H1 (cell line): ENCODE results near the gene GNG7. TPM values are rescaled to one million over a fixed set of nuclear protein-coding genes. Genes with fewer than 3 reads are reported as not detected.
"Not testable (repeated sequence)": the region's sequence is repeated elsewhere in the genome, so short reads cannot be mapped to it uniquely, and the experiment has no call there.

Experiments
- CTCF ChIA-PET: fragments of 300-600 bp; sonication (Branson Sonifier 250); formaldehyde crosslinking; loops from one replicate; lab custom pipeline; 2021; ENCODE audit not compliant: partially characterized antibody; lab: Charles Lee
- POLR2A ChIA-PET: fragments of 300-600 bp; sonication (Branson Sonifier 250); formaldehyde crosslinking; loops from one replicate; lab custom pipeline; 2021; ENCODE audit warnings: inconsistent platforms; ENCODE audit not compliant: partially characterized antibody; lab: Charles Lee
- DNase-seq, 2 experiments: peaks; one replicate each; pipeline versions ENCODE4 v3.0.0 to v3.0.0-alpha.2; 2010 to 2022; ENCODE audit warnings: low spot score in 2 of 2, low read depth in 1 of 2, mixed read lengths in 1 of 2
- FAIRE-seq: peaks from 2 replicates; lab custom pipeline; 2011; peaks lifted over from hg19 to GRCh38; lab: Jason Lieb, UNC
- H2AFZ ChIP-seq: 2 replicates; pipeline ENCODE4 v1.8.1; 2012; ENCODE audit warnings: low read length, inconsistent platforms
- H2AK5ac ChIP-seq: 2 replicates; pipeline ENCODE4 v1.6.1; 2013; ENCODE audit warnings: low read depth, low read length
- H2BK120ac ChIP-seq: replicated peaks from 2 replicates; pipeline ENCODE3; 2013; ENCODE audit warnings: low read depth, low read length, inconsistent platforms
- H2BK12ac ChIP-seq: 2 replicates; pipeline ENCODE4 v1.6.1; 2013; ENCODE audit warnings: low read depth, low read length
- H2BK15ac ChIP-seq: 2 replicates; pipeline ENCODE4 v1.6.1; 2013; ENCODE audit warnings: low read length
- H2BK20ac ChIP-seq: 2 replicates; pipeline ENCODE4 v1.6.1; 2013; ENCODE audit warnings: low read length
- H2BK5ac ChIP-seq: 2 replicates; pipeline ENCODE4 v1.6.1; 2013; ENCODE audit warnings: low read depth, low read length
- H3K14ac ChIP-seq: 2 replicates; pipeline ENCODE4 v1.6.1; 2013; ENCODE audit warnings: inconsistent platforms; ENCODE audit not compliant: insufficient read length
- H3K18ac ChIP-seq: 2 replicates; pipeline ENCODE4 v1.6.1; 2013; ENCODE audit warnings: low read length; ENCODE audit errors: extremely low read depth
- H3K23ac ChIP-seq: 2 replicates; pipeline ENCODE4 v1.6.1; 2013; ENCODE audit warnings: inconsistent platforms; ENCODE audit not compliant: insufficient read length
- H3K23me2 ChIP-seq: 2 replicates; pipeline ENCODE4 v1.6.1; 2013; ENCODE audit warnings: low read depth, low read length
- H3K27ac ChIP-seq: 2 replicates; pipeline ENCODE4 v1.6.1; 2011; ENCODE audit warnings: low read depth, low read length, inconsistent platforms
- H3K27me3 ChIP-seq, 4 experiments: replicated peaks in 1 of 4; 1 replicate in 1 of 4; 2 replicates in 3 of 4; pipeline versions ENCODE4 v1.6.1 to v1.8.1; 2011 to 2013; ENCODE audit warnings: low read length in 3 of 4, mild to moderate bottlenecking in 3 of 4, inconsistent platforms in 2 of 4, mixed read lengths in 2 of 4, moderate library complexity in 1 of 4; ENCODE audit not compliant: control insufficient read depth in 3 of 4, insufficient read depth in 3 of 4; ENCODE audit errors: extremely low read depth in 1 of 4
- H3K36me3 ChIP-seq, 4 experiments: 2 replicates each; pipeline versions ENCODE4 v1.6.1 to v1.8.1; 2011 to 2013; ENCODE audit warnings: mild to moderate bottlenecking in 4 of 4, low read length in 3 of 4, moderate library complexity in 2 of 4, control low read depth in 1 of 4, inconsistent platforms in 1 of 4; ENCODE audit not compliant: insufficient read depth in 4 of 4, control insufficient read depth in 2 of 4
- H3K4ac ChIP-seq: replicated peaks from 2 replicates; pipeline ENCODE3; 2013; ENCODE audit warnings: low read length, low read depth, mixed read lengths, inconsistent platforms; ENCODE audit not compliant: insufficient read length
- H3K4me1 ChIP-seq, 4 experiments: replicated peaks in 1 of 4; 1 replicate in 1 of 4; 2 replicates in 3 of 4; pipeline versions ENCODE4 v1.6.1 to v1.8.1; 2011 to 2013; ENCODE audit warnings: low read length in 3 of 4, inconsistent platforms in 2 of 4, mixed read lengths in 1 of 4; ENCODE audit not compliant: insufficient read depth in 4 of 4, control insufficient read depth in 3 of 4
- H3K4me2 ChIP-seq, 2 experiments: 2 replicates each; pipeline versions ENCODE4 v1.6.1 to v1.8.1; 2011 to 2013; ENCODE audit warnings: low read depth in 2 of 2, low read length in 2 of 2, control low read depth in 1 of 2, inconsistent platforms in 1 of 2, mild to moderate bottlenecking in 1 of 2; ENCODE audit not compliant: insufficient read depth in 1 of 2
- H3K4me3 ChIP-seq, 4 experiments: fragments of 200-600, 300-600 bp in 1 of 4; sonication (generic), shearing (Covaris generic), sonication (Bioruptor Twin) in 1 of 4; 2 replicates each; pipeline versions ENCODE4 v1.5.1 to v1.8.1; 2011 to 2016; ENCODE audit warnings: low read length in 4 of 4, low read depth in 3 of 4, control low read depth in 2 of 4, inconsistent platforms in 2 of 4, mild to moderate bottlenecking in 2 of 4, mixed read lengths in 1 of 4, moderate library complexity in 1 of 4; ENCODE audit not compliant: insufficient read depth in 2 of 4; ENCODE audit errors: extremely low read depth in 1 of 4
- H3K56ac ChIP-seq: replicated peaks from 2 replicates; pipeline ENCODE3; 2013; ENCODE audit warnings: low read depth, mild to moderate bottlenecking, mixed read lengths, low read length, inconsistent platforms; ENCODE audit not compliant: insufficient read length
- H3K79me1 ChIP-seq: 2 replicates; pipeline ENCODE4 v1.6.1; 2013; ENCODE audit warnings: low read depth, low read length, control low read depth
- H3K79me2 ChIP-seq, 2 experiments: 2 replicates each; pipeline versions ENCODE4 v1.6.1 to v1.8.1; 2012 to 2013; ENCODE audit warnings: low read length in 2 of 2, mild to moderate bottlenecking in 2 of 2, inconsistent platforms in 1 of 2; ENCODE audit not compliant: insufficient read depth in 2 of 2, control insufficient read depth in 1 of 2
- H3K9ac ChIP-seq, 4 experiments: replicated peaks in 1 of 4; 1 replicate in 1 of 4; 2 replicates in 3 of 4; pipeline versions ENCODE4 v1.6.1 to v1.8.1; 2011 to 2013; ENCODE audit warnings: low read depth in 3 of 4, low read length in 3 of 4, control low read depth in 2 of 4, mild to moderate bottlenecking in 2 of 4, moderate library complexity in 2 of 4, inconsistent platforms in 1 of 4; ENCODE audit errors: extremely low read depth in 1 of 4
- H3K9me3 ChIP-seq, 2 experiments: 2 replicates each; pipeline versions ENCODE4 v1.6.1 to v1.8.1; 2012 to 2013; ENCODE audit warnings: mild to moderate bottlenecking in 2 of 2, moderate library complexity in 2 of 2, control low read depth in 1 of 2, inconsistent platforms in 1 of 2, low read depth in 1 of 2, low read length in 1 of 2, mixed read lengths in 1 of 2; ENCODE audit not compliant: insufficient read depth in 2 of 2
- H4K20me1 ChIP-seq, 2 experiments: replicated peaks in 1 of 2; 2 replicates each; pipeline versions ENCODE3 to v1.8.1; 2011 to 2013; ENCODE audit warnings: inconsistent platforms in 2 of 2, low read length in 2 of 2, mild to moderate bottlenecking in 1 of 2; ENCODE audit not compliant: insufficient read depth in 2 of 2, control insufficient read depth in 1 of 2
- H4K5ac ChIP-seq: 2 replicates; pipeline ENCODE4 v1.6.1; 2013; ENCODE audit warnings: low read length, low read depth, mixed read lengths, inconsistent platforms; ENCODE audit not compliant: insufficient read length
- H4K8ac ChIP-seq: 2 replicates; pipeline ENCODE4 v1.8.0; 2013; ENCODE audit warnings: mild to moderate bottlenecking, moderate library complexity, low read length, inconsistent platforms; ENCODE audit not compliant: insufficient read depth; ENCODE audit errors: extremely low read depth
- H4K91ac ChIP-seq: replicated peaks from 2 replicates; pipeline ENCODE3; 2013; ENCODE audit warnings: low read length, mixed read lengths, inconsistent platforms; ENCODE audit not compliant: insufficient read length
- WGBS, 2 experiments: shearing (Covaris generic) in 1 of 2; methylation state at CpG; one replicate each; pipeline versions ENCODE4 v1.1.6 to v1.1.7; 2013 to 2015; ENCODE audit warnings: low lambda C conversion rate in 2 of 2, mixed read lengths in 2 of 2, inconsistent platforms in 1 of 2, low coverage in 1 of 2, missing lambda C conversion rate in 1 of 2; ENCODE audit not compliant: insufficient replicate concordance in 2 of 2, insufficient coverage in 1 of 2, insufficient read length in 1 of 2; ENCODE audit errors: extremely low coverage in 1 of 2, missing lambda C conversion rate in 1 of 2; 5-methylcytosine and 5-hydroxymethylcytosine counted together
- polyA plus RNA-seq, 7 experiments: library from polyadenylated mRNA; depleted of rRNA in 3 of 7; stranded (reverse) in 5 of 7; unstranded in 2 of 7; fragments of >200 nt in 5 of 7; fragments of 200-250 nt in 2 of 7; gene quantifications; 1 replicate in 5 of 7; 2 replicates in 1 of 7; 4 replicates in 1 of 7; pipeline versions ENCODE4 v1.2.1 to v1.2.3, GENCODE V29; 2011 to 2013; ENCODE audit warnings: missing spikeins in 2 of 7, mixed read lengths in 2 of 7
- total RNA-seq: library from RNA; stranded (reverse); fragmentation: NEBNext Ultra II Directional; extraction: Animal tissue kit (Norgen Biotek cat#: 25700); gene quantifications from 2 replicates; pipeline ENCODE4 v1.2.1, GENCODE V29; 2021

The GNG7 gene
- total and polyA plus RNA-seq, 2 of the 8 experiments (the other 6 are each of a cell fraction or from before 2014, with no cell fraction given) = 2.8 to 7.8 TPM

DNA sequence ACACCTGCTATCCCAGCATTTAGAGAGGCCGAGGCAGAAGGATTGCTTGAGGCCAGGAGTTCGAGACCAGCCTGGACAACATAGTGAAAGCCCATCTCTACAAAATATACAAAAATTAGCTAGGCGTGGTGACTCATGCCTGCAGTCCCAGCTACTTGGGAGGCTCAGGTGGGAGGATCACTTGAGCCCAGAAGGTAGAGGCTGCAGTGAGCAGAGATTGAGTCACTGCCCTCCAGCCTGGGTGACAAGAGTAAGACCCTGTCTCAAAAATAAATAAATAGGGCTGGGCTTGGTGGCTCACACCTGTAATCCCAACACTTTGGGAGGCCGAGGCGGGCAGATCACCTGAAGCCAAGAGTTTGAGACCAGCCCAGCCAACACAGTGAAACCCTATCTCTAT, 238.8 kb downstream of the GNG7 start:
- H3K23me2 ChIP-seq, H4K8ac ChIP-seq, H3K4ac ChIP-seq, H3K27ac ChIP-seq, H4K5ac ChIP-seq, H3K4me1 ChIP-seq, H3K9me3 ChIP-seq, H2BK5ac ChIP-seq, H2AK5ac ChIP-seq, H3K27me3 ChIP-seq, H2BK20ac ChIP-seq, H3K14ac ChIP-seq, H2AFZ ChIP-seq, H3K9ac ChIP-seq, H3K36me3 ChIP-seq, H2BK15ac ChIP-seq, H3K79me1 ChIP-seq, FAIRE-seq, H3K23ac ChIP-seq, H3K4me3 ChIP-seq, H4K20me1 ChIP-seq, DNase-seq, H3K18ac ChIP-seq, H2BK120ac ChIP-seq, H3K79me2 ChIP-seq, H3K56ac ChIP-seq: not testable (repeated sequence)
- CTCF ChIA-PET = interaction anchor here (0.6 to 12.9 kb wide), 12 partner anchors 11 to 1302 kb away, joined by 3 to 133 read pairs (median 3); partner anchors contain the start of gene GADD45B
- peak overlapping the region; percentile 93 for H4K91ac ChIP-seq
- H2BK12ac ChIP-seq = peak overlapping the region; percentile 63; the same call in 1 of the 2 replicates
- POLR2A ChIA-PET = interaction anchor here (0.7 to 6.7 kb wide), 8 partner anchors 8 to 159 kb away, joined by 3 to 98 read pairs (median 5); partner anchors contain the start of genes GADD45B, LMNB2 and TIMM13
- WGBS, 2 experiments = 99% methylated on average over 5 of the region's 5 CpGs; no CpG with 5 or more reads in 1 of the 2 experiments
- H3K4me2 ChIP-seq = 0 out of 4 replicates have a peak overlapping the region, but pooled peaks of 1 of the 2 experiments have one; percentile 66
